ENCODE results near the gene IDH1.
"Not testable (repeated sequence)": the region's sequence is repeated elsewhere in the genome, so short reads cannot be mapped to it uniquely, and the experiment has no call there.

IDH1 gene

DNA sequence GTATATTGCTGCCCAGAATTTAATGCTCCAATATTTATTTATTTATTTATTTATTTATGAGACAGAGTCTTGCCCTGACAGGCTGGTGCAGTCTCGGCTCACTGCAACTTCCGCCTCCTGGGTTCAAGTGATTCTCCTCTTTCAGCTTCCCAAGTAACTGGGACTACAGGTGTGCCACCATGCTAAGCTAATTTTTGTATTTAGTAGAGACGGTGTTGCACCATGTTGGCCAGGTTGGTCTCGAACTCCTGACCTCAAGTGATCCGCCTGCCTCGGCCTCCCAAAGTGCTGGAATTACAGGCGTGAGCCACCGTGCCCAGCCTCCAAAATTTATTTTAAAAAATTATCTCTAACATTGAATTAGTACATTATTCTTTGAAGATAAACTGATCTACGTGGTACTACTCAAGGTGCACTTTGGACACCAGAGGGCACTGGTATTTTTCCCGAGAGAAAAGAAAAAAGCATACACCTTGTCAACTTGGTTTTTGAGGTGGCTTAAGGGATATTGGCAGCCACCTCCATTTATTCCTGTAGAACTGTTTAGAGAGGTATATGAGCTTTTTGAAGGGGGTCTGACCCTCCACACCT, 1.4 kb upstream of the IDH1 start:
- no peak for DNase-seq

DNA sequence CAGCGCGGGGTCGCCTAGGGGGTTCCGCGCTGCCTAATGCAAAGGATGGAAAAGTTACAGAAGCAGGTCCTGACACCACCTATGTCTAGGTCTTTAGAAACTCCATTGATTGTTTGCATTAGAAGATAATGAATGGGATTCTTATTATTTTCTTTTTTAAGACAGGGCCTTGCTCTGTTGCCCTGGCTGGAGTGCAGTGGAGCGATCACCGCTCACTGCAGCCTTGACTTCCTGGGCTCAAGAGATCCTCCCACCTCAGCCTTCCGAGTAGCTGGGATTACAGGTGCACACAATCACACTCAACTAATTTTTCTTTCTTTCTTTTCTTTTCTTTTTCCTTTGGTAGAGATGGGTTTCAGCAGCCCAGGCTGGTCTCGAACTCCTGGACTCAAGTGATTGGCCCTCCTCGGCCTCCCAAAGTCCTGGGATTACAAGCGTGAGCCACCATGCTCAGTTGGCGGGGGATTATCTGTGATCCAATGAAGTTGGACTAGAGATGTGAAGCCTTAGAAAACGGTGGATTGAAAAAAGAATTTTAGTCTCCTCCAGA, 761 bp upstream of the IDH1 start:
- DNase-seq = no peak

DNA sequence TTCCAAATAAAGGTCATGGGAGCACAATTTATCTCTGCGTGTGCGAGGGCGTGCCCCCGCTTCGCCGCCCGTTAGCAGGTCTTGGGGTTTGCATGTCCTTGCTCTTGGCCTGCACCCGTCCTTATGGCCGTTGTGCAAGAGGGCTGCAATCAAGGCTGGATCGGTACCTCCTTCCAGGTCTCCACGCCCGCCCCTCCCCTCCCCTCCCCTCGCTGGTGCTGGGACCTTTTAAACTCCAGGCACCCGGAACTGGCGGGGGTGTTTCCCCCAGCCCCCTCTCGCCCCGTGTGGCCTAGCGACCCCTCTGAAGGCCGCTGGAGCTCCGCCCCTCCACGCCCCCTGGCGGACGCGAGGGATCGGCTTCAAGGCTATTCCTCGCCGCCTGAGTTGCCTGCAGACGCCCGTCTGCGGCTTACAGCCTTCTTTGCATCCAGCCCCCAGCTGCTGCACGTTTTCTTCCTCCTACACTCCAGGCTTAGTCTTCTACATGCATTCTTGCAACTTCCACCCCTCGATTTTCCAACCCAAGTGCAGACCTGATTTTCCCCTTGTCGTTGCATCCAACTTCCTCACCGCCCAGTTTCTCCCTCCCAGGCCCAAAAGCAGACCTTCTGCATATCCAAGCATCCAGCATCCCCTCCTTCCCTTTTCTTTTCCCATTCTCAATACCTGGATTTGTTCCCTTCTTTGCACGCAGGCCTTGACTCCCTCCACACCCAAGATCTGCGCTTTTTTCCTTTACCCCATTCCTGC, 577 bp downstream of the IDH1 start:
- peak; percentile 35 to 86 (median 72) for DNase-seq

DNA sequence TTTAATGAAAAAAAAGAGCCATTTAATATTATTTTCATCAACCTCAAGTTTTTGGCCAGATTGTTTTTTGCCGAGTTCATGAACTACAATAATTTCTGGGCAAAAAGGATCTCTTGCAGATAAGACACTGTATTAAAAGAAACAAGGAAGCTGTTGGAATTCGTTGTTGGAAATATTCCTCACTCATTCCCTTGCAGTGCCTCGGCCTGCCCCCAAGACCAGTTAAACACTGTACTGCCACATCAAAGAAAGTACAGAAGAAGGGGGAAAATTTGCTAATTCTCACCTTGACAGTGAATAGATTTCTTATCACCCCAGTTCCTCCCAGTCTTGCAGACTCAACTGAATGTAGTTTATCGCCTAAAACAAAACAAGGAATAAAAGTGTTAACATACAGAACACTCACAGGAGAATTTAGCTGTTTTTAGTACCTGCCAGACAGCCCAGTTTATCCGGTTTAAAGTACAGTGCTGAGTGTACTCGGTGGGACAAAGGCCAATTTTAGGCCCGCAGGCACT, 1.2 kb downstream of the IDH1 start:
- no peak for DNase-seq

DNA sequence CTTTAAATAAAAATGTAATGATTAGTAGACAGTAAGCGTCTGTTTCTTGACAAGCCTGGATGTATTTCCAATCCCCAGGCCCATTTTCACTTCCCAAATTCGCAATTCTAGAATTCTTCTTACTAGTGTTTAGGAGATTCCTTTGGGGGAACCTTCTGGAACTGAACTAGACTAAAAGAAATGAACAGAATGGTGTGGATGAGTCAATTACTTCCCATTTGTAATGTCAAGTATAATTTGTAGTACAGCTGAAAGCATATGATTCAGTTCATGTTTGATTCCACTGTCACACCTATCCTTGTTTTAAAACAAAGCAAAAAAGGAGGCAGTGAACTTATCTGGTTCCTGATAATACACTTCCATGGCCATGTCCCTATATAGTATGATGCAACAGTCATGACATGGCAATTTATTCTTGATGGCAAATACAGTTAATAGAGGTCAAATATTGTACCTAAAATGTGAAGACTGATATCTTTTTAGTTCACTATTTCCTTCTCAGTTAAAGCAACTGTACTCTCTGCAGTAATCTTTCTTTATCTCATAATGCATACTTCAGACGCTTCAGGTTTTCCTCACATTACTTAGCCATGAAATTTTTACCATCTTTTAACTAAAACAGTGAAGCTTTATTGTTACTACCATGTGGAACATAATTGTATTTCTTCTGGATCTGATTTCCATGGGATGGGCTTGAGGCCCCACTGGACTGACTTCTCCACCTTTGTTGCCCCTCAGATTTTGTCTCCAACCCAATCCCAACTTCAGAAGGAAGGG, 2.0 kb downstream of the IDH1 start:
- no peak for DNase-seq

DNA sequence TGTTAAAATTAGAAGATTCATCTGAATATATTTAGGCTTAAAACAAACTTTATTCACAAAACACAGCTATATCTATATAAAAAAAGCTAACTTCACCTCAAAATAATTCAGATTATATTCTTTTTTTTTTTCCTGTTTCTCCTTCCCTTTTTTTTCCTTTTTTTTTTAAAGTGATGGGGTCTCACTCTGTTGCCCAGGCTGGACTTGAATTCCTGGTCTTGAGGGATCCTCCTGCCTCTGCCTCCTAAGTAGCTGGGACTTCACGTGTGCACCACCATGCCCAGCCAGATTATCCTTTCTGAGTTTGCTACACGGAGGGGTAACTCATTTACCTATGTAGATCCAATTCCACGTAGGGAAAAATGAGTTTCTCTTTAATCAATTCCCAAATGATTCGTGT, 3.8 kb downstream of the IDH1 start:
- DNase-seq = no peak

DNA sequence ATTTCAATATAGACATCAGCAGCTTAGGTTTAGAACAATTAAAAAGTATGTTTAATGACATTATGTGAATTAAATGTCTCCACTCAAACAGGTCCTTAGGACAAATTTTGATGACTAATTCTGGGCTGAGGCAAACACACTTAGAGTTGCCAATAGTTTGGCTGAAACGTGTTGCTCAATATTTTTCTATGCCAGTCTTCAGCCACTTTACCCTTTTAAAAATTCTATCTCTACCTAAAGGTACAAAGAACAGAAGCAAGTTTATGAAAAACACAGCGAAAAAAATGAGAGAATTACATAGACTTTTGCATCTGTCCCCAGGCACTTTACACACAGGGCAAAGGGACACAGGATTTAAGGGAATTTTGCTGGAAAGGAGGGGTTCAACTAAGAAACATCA, 4.5 kb downstream of the IDH1 start:
- DNase-seq = no peak

DNA sequence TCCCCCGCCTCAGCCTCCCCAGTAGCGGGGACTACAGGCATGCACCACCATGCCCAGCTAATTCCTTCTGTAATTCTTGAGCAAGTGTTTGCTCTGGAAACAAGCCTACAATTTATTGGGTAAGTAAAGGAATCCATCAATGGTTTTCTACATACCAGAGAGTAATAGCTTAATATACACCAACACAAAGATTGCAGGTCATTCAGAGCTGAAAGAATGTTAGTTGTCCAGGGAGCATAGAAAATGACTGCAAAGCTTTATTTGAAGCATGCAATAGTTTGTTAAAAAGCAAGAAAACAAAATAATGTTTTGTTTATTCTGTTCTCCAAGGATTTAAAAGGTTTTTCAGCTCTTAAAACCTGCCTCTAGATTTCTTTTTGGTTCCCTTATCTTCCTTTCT, 5.6 kb downstream of the IDH1 start:
- DNase-seq = no peak

DNA sequence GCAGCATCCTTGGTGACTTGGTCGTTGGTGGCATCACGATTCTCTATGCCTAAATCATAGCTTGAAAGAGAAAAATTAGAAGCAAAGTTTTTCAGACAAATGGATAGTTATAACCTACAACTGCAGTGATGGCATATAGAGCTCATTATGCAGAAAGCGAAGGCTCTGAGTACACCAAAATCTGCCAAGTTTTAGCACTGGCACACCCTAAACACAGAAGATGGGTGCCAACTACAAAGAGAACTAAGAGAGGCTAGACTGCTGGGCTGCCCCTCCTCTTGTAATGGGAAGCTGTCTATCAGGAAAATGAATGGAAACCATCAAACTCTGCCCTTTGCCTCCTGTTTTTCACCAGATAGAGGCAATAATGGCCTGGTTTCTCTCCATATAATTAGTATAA, 6.3 kb downstream of the IDH1 start:
- DNase-seq = no peak

DNA sequence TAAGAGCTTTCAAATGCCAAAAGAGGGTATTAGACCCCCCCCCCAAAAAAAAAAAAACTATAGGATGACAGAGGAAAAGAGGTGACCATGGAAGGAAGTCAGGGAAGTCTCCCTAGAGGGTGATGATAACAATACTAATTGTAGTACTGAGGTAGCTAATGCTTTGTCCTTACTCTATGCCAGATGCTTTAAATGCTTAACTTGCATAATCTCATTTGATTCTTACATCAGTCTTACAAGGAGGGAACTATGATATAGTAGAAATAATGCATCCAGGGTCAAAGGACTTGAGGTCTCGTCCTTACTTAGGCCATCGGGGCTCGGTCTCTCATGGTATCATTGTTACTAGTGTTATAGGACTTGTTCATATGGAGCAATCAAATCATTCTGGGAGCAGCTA, 9.1 kb downstream of the IDH1 start:
- DNase-seq = no peak

DNA sequence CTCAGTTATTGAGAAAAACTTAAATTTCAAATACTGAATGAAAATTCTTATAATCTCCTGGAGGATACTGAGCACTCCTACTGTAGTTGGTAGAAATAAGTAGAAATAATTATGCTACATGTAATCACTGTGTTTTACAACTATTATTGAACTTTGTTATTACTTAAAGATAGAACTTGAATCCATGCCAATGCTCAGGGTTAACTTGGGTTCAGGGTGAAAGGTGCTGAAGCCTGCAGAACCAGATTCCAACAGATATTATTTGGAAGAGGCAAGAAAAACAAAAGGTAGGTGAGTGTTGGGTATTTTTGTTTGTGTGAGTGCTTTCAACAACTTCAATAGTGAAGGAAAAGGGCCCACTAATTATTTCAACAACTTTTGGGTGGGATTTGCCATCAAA, 10.4 kb downstream of the IDH1 start:
- no peak for DNase-seq

DNA sequence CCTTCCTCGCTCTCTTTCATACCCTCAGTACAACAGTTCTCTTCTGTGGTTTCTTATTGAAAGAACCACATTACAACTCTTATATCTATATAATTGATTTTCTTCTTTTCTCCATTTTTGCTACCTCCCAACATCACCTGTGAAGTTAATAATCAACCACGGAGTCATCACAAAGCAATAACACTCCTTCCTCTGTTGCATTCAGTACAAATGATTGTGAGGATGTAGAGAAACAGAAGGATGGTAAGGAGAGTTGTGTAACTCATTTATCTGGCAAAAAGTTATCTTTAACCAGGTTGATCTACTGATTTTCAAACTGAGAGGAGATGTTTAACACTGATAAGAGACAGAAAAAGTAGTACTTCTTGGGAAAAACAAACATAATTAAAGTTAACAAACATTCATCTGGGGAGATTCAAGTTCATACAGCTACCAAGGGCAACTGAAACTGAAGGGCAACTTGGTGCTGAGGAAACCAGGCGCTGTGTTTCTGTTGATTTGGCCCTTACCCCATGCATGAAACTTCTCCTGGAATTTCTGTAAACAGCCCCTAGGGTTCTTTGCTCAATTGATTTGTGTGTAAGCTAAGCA, 14.2 kb downstream of the IDH1 start:
- DNase-seq = no peak

DNA sequence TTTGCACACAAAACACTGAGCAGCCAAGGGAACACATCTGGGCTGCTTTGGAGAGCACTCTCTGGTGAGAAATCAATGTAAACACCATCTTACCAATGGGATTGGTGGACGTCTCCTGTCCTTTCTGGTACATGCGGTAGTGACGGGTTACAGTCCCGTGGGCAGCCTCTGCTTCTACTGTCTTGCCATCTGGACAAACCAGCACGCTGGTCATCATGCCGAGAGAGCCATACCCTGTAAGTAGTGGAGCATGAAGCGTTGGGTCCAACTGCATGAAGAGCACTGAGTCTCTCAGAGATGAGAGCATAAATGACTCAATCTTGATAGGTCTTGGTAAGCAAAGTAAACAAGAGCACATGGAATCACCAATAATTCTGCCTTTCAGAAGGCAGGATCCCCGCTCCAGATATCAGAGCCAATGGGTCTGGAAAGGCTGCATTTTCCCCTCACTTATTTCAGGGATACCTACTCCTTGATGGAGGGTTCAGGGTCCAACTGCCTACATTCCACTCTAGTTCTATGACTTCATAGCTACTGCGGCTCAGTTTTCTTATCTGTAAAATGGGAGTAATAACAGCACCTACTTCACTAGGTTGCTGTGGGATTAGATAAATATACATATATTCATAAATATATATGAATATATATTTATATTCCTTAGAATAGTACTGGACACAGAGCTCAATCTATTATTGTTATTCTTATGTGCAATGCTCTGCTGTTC, 14.9 kb downstream of the IDH1 start:
- DNase-seq = no peak

DNA sequence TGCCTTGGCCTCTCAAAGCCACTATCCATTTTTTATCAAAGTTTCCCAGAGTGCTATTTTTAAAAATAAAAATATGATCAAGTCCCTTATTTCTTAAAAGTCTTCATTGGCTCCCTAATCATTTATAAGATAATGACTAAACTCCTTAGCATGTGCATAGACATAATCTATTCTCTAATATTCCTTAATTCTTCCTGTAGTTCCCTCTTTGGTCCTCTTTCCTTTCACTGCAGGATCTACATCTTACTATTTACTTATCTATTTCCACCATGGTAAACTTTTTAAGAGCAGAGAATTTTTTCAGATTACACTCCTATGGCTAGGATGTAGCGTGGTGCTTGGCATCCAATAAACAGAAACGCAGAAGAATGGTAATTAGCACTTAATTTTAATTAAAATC, 19.0 kb downstream of the IDH1 start:
- no peak for DNase-seq

DNA sequence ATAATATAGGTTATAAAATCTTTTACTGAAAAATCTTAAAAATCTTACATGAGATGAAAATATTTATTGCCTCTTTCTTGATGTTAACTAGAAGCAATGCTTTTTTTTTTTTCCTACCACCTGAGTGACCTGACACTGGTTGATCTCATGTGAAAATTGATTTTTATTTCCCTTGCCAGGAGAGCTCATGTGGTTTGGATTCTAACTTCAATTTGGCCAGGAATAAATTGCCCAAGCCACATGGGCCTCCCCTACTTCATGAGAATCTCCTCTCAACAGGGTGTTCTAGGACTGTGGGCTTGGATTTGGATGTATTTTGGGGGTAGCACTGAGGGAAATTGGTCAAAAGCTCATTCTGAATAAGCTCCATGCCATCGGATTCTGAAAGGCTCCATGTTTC, 20.1 kb downstream of the IDH1 start:
- no peak for DNase-seq

DNA sequence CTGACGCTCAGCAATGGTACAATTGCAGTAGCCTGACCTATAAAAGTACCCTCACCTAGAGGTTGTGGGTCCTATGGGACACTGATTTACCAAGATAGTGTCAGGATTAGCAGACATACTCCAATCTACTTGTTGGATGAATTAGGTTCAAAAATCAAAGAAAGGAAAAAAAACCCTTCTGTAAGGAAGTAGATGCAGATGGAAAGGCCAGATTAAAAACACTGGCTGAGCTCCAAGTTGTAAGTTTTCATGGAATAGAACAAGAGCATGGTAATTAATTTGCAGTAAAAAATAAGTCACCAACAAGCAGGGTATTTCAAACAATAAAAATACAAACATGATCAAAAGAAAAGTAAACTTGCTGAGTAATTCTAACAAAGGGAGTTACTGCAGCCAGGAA, 26.4 kb downstream of the IDH1 start:
- no peak for DNase-seq

DNA sequence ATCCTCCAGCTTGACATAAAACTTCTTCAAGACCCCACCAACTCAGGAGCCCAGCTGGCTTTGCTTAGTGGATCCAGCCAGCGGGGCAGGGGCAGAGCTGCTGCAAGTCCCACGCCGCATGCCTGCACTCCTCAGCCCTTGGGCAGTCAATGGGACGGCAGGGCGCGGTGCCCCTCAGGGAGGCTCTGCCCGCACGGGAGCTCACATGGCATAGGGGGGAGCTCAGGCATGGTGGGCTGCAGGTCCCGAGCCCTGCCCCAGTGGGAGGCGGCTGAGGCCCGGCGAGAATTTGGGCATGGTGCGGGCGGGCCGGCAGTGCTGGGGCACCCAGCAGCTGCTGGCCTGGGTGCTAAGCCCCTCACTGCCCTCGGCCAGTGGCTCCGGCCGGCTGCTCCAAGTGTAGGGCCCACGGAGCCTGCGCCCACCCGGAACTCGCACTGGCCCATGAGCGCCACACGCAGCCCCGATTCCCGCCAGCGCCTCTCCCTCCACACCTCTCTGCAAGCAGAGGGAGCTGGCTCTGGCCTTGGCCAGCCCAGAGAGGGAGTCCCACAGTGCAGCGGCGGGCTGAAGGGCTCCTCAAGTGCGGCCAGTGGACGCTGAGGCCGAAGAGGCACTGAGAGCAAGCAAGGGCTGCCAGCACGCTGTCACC, 27.2 kb downstream of the IDH1 start:
- DNase-seq = no peak

DNA sequence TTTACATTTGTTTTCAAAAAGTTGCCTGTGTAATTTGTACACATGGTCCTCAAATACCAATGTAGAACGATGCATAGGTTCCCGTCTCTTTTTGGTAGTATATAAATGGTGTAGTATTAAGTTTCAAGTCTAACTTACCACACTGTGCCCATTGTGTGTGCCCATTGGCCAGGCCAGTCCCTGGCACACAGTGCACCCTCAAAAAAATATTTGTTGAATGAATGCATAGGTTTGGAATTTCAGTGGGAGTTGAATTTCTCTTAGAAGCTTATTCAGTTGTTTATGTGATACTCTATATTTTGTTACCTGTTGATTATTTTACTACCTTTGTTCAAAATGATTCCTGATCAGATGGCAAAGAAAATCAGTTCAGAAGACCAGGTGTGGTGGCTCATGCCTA, 30.1 kb downstream of the IDH1 start:
- DNase-seq = no peak

DNA sequence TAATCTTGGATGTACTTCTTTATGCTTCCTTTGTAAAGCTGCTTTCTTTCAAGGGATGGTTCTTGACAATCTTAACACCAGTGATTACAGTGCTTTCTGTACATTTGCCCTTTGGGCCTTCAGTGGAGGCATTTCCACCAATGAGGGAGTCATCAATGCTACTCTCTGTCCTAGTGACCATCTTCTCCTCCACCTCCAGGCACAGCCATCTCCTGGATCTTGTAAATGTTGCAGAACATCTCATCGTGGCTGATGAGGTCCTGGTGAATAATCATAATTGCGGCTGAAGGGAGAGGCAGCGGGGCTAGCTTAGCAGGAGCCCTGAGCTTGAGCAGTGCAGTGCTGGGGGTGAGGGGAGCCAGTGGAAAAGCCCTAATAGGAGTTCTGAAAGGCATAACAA, 32.5 kb downstream of the IDH1 start:
- no peak for DNase-seq

DNA sequence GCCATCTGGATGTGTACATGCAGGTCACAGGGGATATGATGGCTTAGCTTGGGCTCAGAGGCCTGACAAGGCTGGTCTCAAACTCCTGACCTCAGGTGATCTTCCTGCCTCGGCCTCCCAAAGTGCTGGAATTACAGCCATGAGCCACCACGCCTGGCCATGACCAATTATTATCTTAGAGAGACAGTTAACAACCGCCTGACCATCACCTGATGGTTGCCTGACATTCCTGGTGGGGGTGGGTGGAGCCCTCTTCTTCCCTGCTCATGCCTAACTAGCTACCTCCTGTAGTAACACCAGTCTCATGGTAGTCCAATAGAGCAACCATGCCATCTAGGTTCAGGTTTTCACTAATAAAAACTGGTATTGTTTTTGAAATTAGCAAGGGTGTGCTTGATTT, 33.0 kb downstream of the IDH1 start:
- DNase-seq = not testable (repeated sequence)

DNA sequence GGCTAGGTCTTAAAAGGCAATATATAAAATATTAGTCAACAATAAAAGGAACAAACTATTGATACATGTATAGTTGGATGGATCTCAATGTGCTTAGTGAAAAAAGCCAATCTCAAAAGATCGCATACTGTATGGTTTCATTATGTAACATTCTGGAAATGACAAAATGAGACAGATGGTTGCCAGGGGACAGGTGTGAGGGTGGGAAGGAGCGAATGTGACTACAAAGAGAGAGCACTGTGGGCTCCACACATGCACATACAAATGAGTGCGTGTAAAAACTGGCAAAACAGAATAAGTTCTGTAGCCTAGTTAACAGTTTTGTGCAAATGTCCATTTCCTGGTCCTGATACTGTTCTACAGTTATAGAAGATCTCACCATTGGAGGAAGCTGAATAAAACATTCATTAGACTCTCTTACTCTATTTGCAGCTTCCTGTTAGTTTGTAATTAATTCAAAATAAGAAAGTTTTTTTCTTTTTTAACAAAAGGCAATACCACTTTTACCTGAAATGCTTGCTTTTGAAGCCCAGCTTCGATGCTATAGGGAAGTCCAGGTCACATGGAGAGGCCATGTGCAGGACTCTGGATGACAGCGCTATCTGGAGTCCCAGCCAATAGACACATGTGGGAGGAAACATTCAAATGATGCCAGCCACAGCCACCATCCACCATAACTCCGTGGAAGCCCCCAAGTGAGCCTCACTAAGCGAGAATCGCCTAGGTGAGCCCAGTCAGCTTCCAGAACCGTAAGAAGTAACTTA, 44.0 kb downstream of the IDH1 start:
- no peak for DNase-seq
